Amygdala (tissue), 56 donors: ENCODE measurements around the gene MEPE.
A peak's percentile ranks its signal among the peaks of the same experiment; 100 is the strongest.

Source experiments
- DNase-seq, 56 donors: peaks; one replicate each; lab custom pipeline; 2025; lab: John Stamatoyannopoulos, UW

MEPE gene

GRCh38 chr4:87832669-87833068 is at the start of gene MEPE:
Gene MEPE, plus strand, starts transcription at chr4:87832969. Its CDS starts 1,746 bp downstream, at chr4:87834715.
- no peak for DNase-seq

- no peak for DNase-seq
Measured at GRCh38 chr4:87783781-87784180, 49.0 kb upstream of the MEPE start.

GRCh38 chr4:87785731-87786509 is 46.8 kb upstream of the MEPE start:
- DNase-seq = no peak

- DNase-seq = no peak
Measured at GRCh38 chr4:87799301-87800113, 33.3 kb upstream of the MEPE start, which contains the start of gene IBSP. Gene IBSP, plus strand, starts transcription at chr4:87799554. Its CDS starts 2,808 bp downstream, at chr4:87802362.

- no peak for DNase-seq
Measured at GRCh38 chr4:87802858-87803257, 29.9 kb upstream of the MEPE start.

GRCh38 chr4:87803421-87803820 is 29.3 kb upstream of the MEPE start:
- DNase-seq = no peak

GRCh38 chr4:87804871-87805270 is 27.9 kb upstream of the MEPE start:
- no peak for DNase-seq

GRCh38 chr4:87805971-87806370 is 26.8 kb upstream of the MEPE start:
- DNase-seq = no peak

- DNase-seq = no peak
Measured at GRCh38 chr4:87806520-87806919, 26.2 kb upstream of the MEPE start.

- DNase-seq = no peak
Measured at GRCh38 chr4:87807402-87807801, 25.4 kb upstream of the MEPE start.

GRCh38 chr4:87811977-87812376 is 20.8 kb upstream of the MEPE start:
- DNase-seq = no peak

GRCh38 chr4:87819281-87819919 is 13.4 kb upstream of the MEPE start:
- DNase-seq = no peak

- no peak for DNase-seq
Measured at GRCh38 chr4:87823200-87823599, 9.6 kb upstream of the MEPE start.

GRCh38 chr4:87823724-87824123 is 9.0 kb upstream of the MEPE start:
- no peak for DNase-seq

GRCh38 chr4:87824352-87824751 is 8.4 kb upstream of the MEPE start:
- no peak for DNase-seq

GRCh38 chr4:87834401-87834800 is 1.6 kb downstream of the MEPE start:
- no peak for DNase-seq

GRCh38 chr4:87835197-87835596 is 2.4 kb downstream of the MEPE start:
- DNase-seq = no peak

- DNase-seq = no peak
Measured at GRCh38 chr4:87835743-87836142, 3.0 kb downstream of the MEPE start.

- peak in 3 of 56 donors; percentile 16 to 21 (median 16) for DNase-seq
Measured at GRCh38 chr4:87838205-87838604, 5.4 kb downstream of the MEPE start.

- peak in 26 of 56 donors; percentile 3 to 65 (median 24) for DNase-seq
Measured at GRCh38 chr4:87838890-87839591, 6.3 kb downstream of the MEPE start.

GRCh38 chr4:87839592-87839946 is 6.8 kb downstream of the MEPE start:
- DNase-seq = no peak
